ENCODE measurements around the gene GRID2.

GRID2 gene

GRCh38 chr4:93732509-93732908, 1428.7 kb downstream of the GRID2 start:
- no peak for DNase-seq (ENCODE audit: low read depth in 2 of 3, low spot score in 1 of 3)

GRCh38 chr4:93740890-93741289, 1437.1 kb downstream of the GRID2 start:
- DNase-seq (ENCODE audit: low read depth in 2 of 3, low spot score in 1 of 3), result no peak

- DNase-seq (ENCODE audit: low read depth in 2 of 3, low spot score in 1 of 3), result no peak
Measured at GRCh38 chr4:93743022-93743421, 1439.3 kb downstream of the GRID2 start.

- DNase-seq (ENCODE audit: low read depth in 2 of 3, low spot score in 1 of 3), result no peak
Measured at GRCh38 chr4:93743635-93744034, 1439.9 kb downstream of the GRID2 start.

GRCh38 chr4:93744961-93745360, 1441.2 kb downstream of the GRID2 start:
- no peak for DNase-seq (ENCODE audit: low read depth in 2 of 3, low spot score in 1 of 3)

GRCh38 chr4:93746031-93746430, 1442.3 kb downstream of the GRID2 start:
- no peak for DNase-seq (ENCODE audit: low read depth in 2 of 3, low spot score in 1 of 3)

GRCh38 chr4:93747220-93747619, 1443.5 kb downstream of the GRID2 start:
- no peak for DNase-seq (ENCODE audit: low read depth in 2 of 3, low spot score in 1 of 3)

GRCh38 chr4:93748373-93749291, 1444.9 kb downstream of the GRID2 start:
- DNase-seq (ENCODE audit: low read depth in 2 of 3, low spot score in 1 of 3), result no peak

- DNase-seq (ENCODE audit: low read depth in 2 of 3, low spot score in 1 of 3), result no peak
Measured at GRCh38 chr4:93749292-93749761, 1445.6 kb downstream of the GRID2 start.

- no peak for DNase-seq (ENCODE audit: low read depth in 2 of 3, low spot score in 1 of 3)
Measured at GRCh38 chr4:93751411-93751810, 1447.6 kb downstream of the GRID2 start.

- no peak for DNase-seq (ENCODE audit: low read depth in 2 of 3, low spot score in 1 of 3)
Measured at GRCh38 chr4:93756101-93756500, 1452.3 kb downstream of the GRID2 start.

- DNase-seq (ENCODE audit: low read depth in 2 of 3, low spot score in 1 of 3), result no peak
Measured at GRCh38 chr4:93759506-93759905, 1455.7 kb downstream of the GRID2 start.

GRCh38 chr4:93760284-93760683, 1456.5 kb downstream of the GRID2 start:
- no peak for DNase-seq (ENCODE audit: low read depth in 2 of 3, low spot score in 1 of 3)

GRCh38 chr4:93761286-93761685, 1457.5 kb downstream of the GRID2 start:
- DNase-seq (ENCODE audit: low read depth in 2 of 3, low spot score in 1 of 3), result no peak

GRCh38 chr4:93764639-93765246, 1461.0 kb downstream of the GRID2 start:
- peak in 1 of 3 donors; percentile 5 for DNase-seq (ENCODE audit: low read depth in 2 of 3, low spot score in 1 of 3)

GRCh38 chr4:93767917-93768316, 1464.2 kb downstream of the GRID2 start:
- DNase-seq (ENCODE audit: low read depth in 2 of 3, low spot score in 1 of 3), result no peak

- DNase-seq (ENCODE audit: low read depth in 2 of 3, low spot score in 1 of 3), result no peak
Measured at GRCh38 chr4:93770201-93770600, 1466.4 kb downstream of the GRID2 start.

- no peak for DNase-seq (ENCODE audit: low read depth in 2 of 3, low spot score in 1 of 3)
Measured at GRCh38 chr4:93771640-93772411, 1468.1 kb downstream of the GRID2 start.

- no peak for DNase-seq (ENCODE audit: low read depth in 2 of 3, low spot score in 1 of 3)
Measured at GRCh38 chr4:93772858-93773257, 1469.1 kb downstream of the GRID2 start.

- DNase-seq (ENCODE audit: low read depth in 2 of 3, low spot score in 1 of 3), result no peak
Measured at GRCh38 chr4:93775551-93775950, 1471.8 kb downstream of the GRID2 start.

GRCh38 chr4:93776386-93777080, 1472.8 kb downstream of the GRID2 start:
- DNase-seq (ENCODE audit: low read depth in 2 of 3, low spot score in 1 of 3), result no peak
